Mucosa of descending colon (tissue), 3 donors: ENCODE measurements around the gene CHGA. TPM values are rescaled to one million over a fixed set of nuclear protein-coding genes. Genes with fewer than 3 reads are reported as not detected.

Experiments used
- ATAC-seq: fragments of 200-7000 bp; cut with Tn5 transposase; one replicate; pipeline ENCODE4 v1.9.1; 2020; ENCODE audit warnings: mild to moderate bottlenecking, moderate library complexity
- DNase-seq, 3 donors: peaks; one replicate each; pipeline ENCODE4 v3.0.0-alpha.2; 2020
- H3K36me3 ChIP-seq: fragments of 200-600 bp; one replicate; pipeline ENCODE4 v1.8.0; 2021; ENCODE audit warnings: low read depth, mild to moderate bottlenecking
- H3K4me1 ChIP-seq: fragments of 200-600 bp; one replicate; pipeline ENCODE4 v1.8.0; 2021; ENCODE audit warnings: low read depth, mild to moderate bottlenecking
- H3K4me3 ChIP-seq: fragments of 200-600 bp; one replicate; pipeline ENCODE4 v1.8.0; 2021; ENCODE audit warnings: mild to moderate bottlenecking
- H3K9me3 ChIP-seq: fragments of 200-600 bp; one replicate; pipeline ENCODE4 v1.8.0; 2021; ENCODE audit warnings: mild to moderate bottlenecking
- CTCF ChIP-seq: fragments of 200-600 bp; IDR thresholded peaks from one replicate; pipeline ENCODE4 v1.8.0; 2022; ENCODE audit warnings: antibody characterized with exemption, mild to moderate bottlenecking
- intact Hi-C, 2 donors: fragments of 100-400 bp; cut with DNase I in 1 of 2; cut with micrococcal nuclease in 1 of 2; formaldehyde crosslinking; loops; one replicate each; pipeline versions ENCODE4 v1.11.0 to v1.11.1; 2022; cut with DNase I, micrococcal nuclease
- total RNA-seq, 3 donors: library from RNA; stranded (reverse); fragmentation: NEBNext Ultra II Directional in 2 of 3; extraction: Animal tissue kit (Norgen Biotek cat#: 25700) in 2 of 3; gene quantifications; one replicate each; pipeline versions ENCODE4 v1.2.1 to v1.2.4, GENCODE V29; 2021 to 2023
- donor health status: DM: no; HTN: no; CAD: no; lungs with moderate emphysema.
- donor health status: DM: no; HTN: no; CAD: no.
- donor health status: DM: no; HTN: yes; CAD: no.

The CHGA gene
- total RNA-seq, 3 donors from 2014 or later, result 39.1 to 236 (median 187) TPM

GRCh38 chr14:92967346-92967926 is 44.5 kb downstream of the CHGA start:
- no peaks in the 10 kb centered on the region for H3K9me3 ChIP-seq
- no peak for ATAC-seq
- H3K36me3 ChIP-seq, result no peaks in the 10 kb centered on the region
- no peak for TF ChIP-seq CTCF
- no peak for DNase-seq
- no peak overlapping the region for H3K4me3 ChIP-seq
- intact Hi-C loops, result no loop called here
- peaks cover 13% of the 10 kb centered on the region for H3K4me1 ChIP-seq

- no peak for ATAC-seq
- intact Hi-C loops, result no loop called here
Measured at GRCh38 chr14:92968291-92969020, 45.5 kb downstream of the CHGA start.

GRCh38 chr14:92969430-92969829 is 46.5 kb downstream of the CHGA start:
- Histone ChIP-seq H3K9me3 (no peaks in the 10 kb centered on the region), H3K36me3 (no peaks in the 10 kb centered on the region), H3K4me3 (no peak overlapping the region), H3K4me1 (peaks cover 6% of the 10 kb centered on the region)
- intact Hi-C loops, result no loop called here
- no peak for TF ChIP-seq CTCF
- ATAC-seq (no peak), DNase-seq (peak in 1 of 3 donors; percentile 40)

More at GRCh38 chr14:92968291-92969020, 45.5 kb downstream of the CHGA start:
- DNase-seq, result peak in 1 of 3 donors; percentile 19
- no peaks in the 10 kb centered on the region for H3K36me3 ChIP-seq
- no peaks in the 10 kb centered on the region for H3K9me3 ChIP-seq
- H3K4me3 ChIP-seq, result no peak overlapping the region
- TF ChIP-seq CTCF, result no peak
- H3K4me1 ChIP-seq, result peaks cover 13% of the 10 kb centered on the region

- no peak overlapping the region for H3K4me3 ChIP-seq
- H3K4me1 ChIP-seq, result peaks cover 2% of the 10 kb centered on the region
- no peaks in the 10 kb centered on the region for H3K9me3 ChIP-seq
- DNase-seq, result peak in 1 of 3 donors; percentile 15
- no peak for ATAC-seq
- intact Hi-C loops, result no loop called here
- H3K36me3 ChIP-seq, result no peaks in the 10 kb centered on the region
- no peak for TF ChIP-seq CTCF
Measured at GRCh38 chr14:92969871-92970270, 46.9 kb downstream of the CHGA start.

- intact Hi-C loops, result no loop called here
- Histone ChIP-seq H3K9me3 (no peaks in the 10 kb centered on the region), H3K4me1 (no peaks in the 10 kb centered on the region), H3K36me3 (no peaks in the 10 kb centered on the region), H3K4me3 (no peak overlapping the region)
- TF ChIP-seq CTCF, result no peak
- ATAC-seq (no peak), DNase-seq (peak in 1 of 3 donors; percentile 16)
Measured at GRCh38 chr14:92970271-92970670, 47.3 kb downstream of the CHGA start.
